ENCODE results near the gene ABHD6. TPM values are rescaled to one million over a fixed set of nuclear protein-coding genes. Genes with fewer than 3 reads are reported as not detected.

Gene ABHD6
- total RNA-seq, 1 donor from 2014 or later, result 6.1 TPM

GRCh38 chr3:58321791-58322190 lies 84.2 kb downstream of the ABHD6 start:
- DNase-seq (ENCODE audit: low spot score, unreplicated experiment), result no peak
- Mint-ChIP-seq H3K27me3 (no peaks in the 10 kb centered on the region), H3K4me3 (ENCODE audit: low read depth) (no peak overlapping the region), H3K4me1 (ENCODE audit: low read depth) (peaks cover 29% of the 10 kb centered on the region), H3K27ac (no peak overlapping the region), H3K36me3 (ENCODE audit: insufficient read depth) (peaks cover 7% of the 10 kb centered on the region), H3K9me3 (ENCODE audit: low read depth) (no peaks in the 10 kb centered on the region)
- TF ChIP-seq CTCF (IDR thresholded peaks at IDR 0.05; ENCODE audit: unreplicated experiment), result no peak

DNA sequence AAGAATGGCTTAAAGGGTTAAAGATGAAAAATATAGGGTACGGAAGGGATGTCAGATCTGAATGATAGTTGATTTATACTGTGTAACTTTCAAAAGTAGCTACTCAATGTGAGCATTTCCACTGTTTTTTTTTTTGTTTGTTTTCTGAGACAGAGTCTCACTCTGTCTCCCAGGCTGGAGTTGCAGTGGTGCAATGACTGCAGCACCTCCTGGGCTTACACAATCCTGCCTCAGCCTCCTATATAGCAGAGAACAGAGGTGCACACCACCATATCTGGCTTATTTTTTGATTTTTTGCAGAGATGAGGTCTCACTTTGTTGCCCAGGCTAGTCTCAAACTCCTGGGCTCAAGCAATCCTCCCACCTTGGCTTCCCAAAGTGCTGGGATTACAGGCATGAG lies 85.2 kb downstream of the ABHD6 start:
- H3K9me3 Mint-ChIP-seq (ENCODE audit: low read depth), result no peaks in the 10 kb centered on the region
- TF ChIP-seq CTCF (IDR thresholded peaks at IDR 0.05; ENCODE audit: unreplicated experiment), result no peak
- H3K4me1 Mint-ChIP-seq (ENCODE audit: low read depth), result peaks cover 29% of the 10 kb centered on the region
- no peak for DNase-seq (ENCODE audit: low spot score, unreplicated experiment)
- H3K36me3 Mint-ChIP-seq (ENCODE audit: insufficient read depth), result peaks cover 6% of the 10 kb centered on the region
- H3K27ac Mint-ChIP-seq, result no peak overlapping the region
- H3K27me3 Mint-ChIP-seq, result no peaks in the 10 kb centered on the region
- no peak overlapping the region for H3K4me3 Mint-ChIP-seq (ENCODE audit: low read depth)

- H3K27ac Mint-ChIP-seq, result peak overlapping the region; percentile 47
- H3K36me3 Mint-ChIP-seq (ENCODE audit: insufficient read depth), result peaks cover 6% of the 10 kb centered on the region
- no peaks in the 10 kb centered on the region for H3K9me3 Mint-ChIP-seq (ENCODE audit: low read depth)
- DNase-seq (ENCODE audit: low spot score, unreplicated experiment), result no peak
- H3K4me1 Mint-ChIP-seq (ENCODE audit: low read depth), result peaks cover 29% of the 10 kb centered on the region
- no peaks in the 10 kb centered on the region for H3K27me3 Mint-ChIP-seq
- no peak overlapping the region for H3K4me3 Mint-ChIP-seq (ENCODE audit: low read depth)
- no peak for TF ChIP-seq CTCF (IDR thresholded peaks at IDR 0.05; ENCODE audit: unreplicated experiment)
Observed at GRCh38 chr3:58323529-58324390, 86.2 kb downstream of the ABHD6 start.

DNA sequence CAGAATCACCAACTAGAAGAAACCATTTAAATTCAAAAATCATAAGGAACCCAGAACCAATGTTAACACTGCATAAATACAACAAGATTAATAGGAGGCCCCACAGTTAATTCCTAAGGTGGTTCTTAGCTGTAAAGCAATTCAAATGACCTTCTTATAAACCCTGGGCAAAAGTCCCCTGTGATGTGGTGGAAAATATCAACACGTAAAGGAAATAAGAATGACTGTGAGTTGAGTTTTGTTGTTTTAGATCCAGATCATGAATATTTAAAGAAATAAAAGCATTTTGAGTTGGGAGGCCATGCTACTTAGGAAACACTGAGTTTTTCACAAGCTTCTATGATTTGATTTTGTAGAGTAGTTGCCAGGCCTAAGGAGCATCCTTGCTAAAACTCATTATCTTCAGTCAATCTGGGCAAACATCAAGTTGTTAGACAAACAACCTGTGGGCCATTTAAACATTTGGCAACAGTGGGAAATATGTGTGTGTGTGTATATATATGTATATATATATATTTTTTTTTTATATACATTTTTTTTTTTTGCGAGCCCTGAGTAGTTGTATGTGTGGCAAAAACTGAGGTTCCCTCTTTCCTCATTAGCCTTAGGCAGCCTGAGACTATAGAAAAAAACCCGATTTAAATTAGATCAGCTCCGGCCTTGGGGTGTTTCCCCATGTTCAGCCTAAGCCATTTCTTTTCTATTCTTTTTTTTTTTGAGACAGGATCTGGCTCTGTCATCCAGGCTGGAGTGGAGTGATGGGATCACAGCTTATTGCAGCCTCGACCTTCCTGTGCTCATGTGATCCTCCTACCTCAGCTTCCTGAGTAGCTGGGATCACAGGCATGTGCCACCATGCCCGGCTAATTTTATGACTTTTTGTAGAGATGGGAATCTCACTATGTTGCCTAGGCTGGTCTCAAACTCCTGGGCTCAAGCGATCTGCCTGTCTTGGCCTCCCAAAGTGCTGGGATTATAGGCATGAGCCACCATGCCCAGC lies 87.1 kb downstream of the ABHD6 start:
- peaks cover 5% of the 10 kb centered on the region for H3K36me3 Mint-ChIP-seq (ENCODE audit: insufficient read depth)
- no peak for DNase-seq (ENCODE audit: low spot score, unreplicated experiment)
- H3K27ac Mint-ChIP-seq, result no peak overlapping the region
- H3K9me3 Mint-ChIP-seq (ENCODE audit: low read depth), result no peaks in the 10 kb centered on the region
- peaks cover 2% of the 10 kb centered on the region for H3K27me3 Mint-ChIP-seq
- peaks cover 29% of the 10 kb centered on the region for H3K4me1 Mint-ChIP-seq (ENCODE audit: low read depth)
- TF ChIP-seq CTCF (IDR thresholded peaks at IDR 0.05; ENCODE audit: unreplicated experiment), result no peak
- no peak overlapping the region for H3K4me3 Mint-ChIP-seq (ENCODE audit: low read depth)

GRCh38 chr3:58325525-58325992 lies 88.0 kb downstream of the ABHD6 start:
- H3K4me3 Mint-ChIP-seq (ENCODE audit: low read depth), result no peak overlapping the region
- peaks cover 29% of the 10 kb centered on the region for H3K4me1 Mint-ChIP-seq (ENCODE audit: low read depth)
- H3K9me3 Mint-ChIP-seq (ENCODE audit: low read depth), result no peaks in the 10 kb centered on the region
- TF ChIP-seq CTCF (IDR thresholded peaks at IDR 0.05; ENCODE audit: unreplicated experiment), result no peak
- H3K27me3 Mint-ChIP-seq, result peaks cover 2% of the 10 kb centered on the region
- H3K27ac Mint-ChIP-seq, result no peak overlapping the region
- peaks cover 3% of the 10 kb centered on the region for H3K36me3 Mint-ChIP-seq (ENCODE audit: insufficient read depth)
- DNase-seq (ENCODE audit: low spot score, unreplicated experiment), result no peak

Measured in progenitor cell of endocrine pancreas (in vitro differentiated cells).